ENCODE measurements around the gene TUBGCP6. TPM values are rescaled to one million over a fixed set of nuclear protein-coding genes. Genes with fewer than 3 reads are reported as not detected.

TUBGCP6 gene
- total RNA-seq, 4 donors from 2014 or later, result 19.1 to 52.2 (median 40.7) TPM

DNA sequence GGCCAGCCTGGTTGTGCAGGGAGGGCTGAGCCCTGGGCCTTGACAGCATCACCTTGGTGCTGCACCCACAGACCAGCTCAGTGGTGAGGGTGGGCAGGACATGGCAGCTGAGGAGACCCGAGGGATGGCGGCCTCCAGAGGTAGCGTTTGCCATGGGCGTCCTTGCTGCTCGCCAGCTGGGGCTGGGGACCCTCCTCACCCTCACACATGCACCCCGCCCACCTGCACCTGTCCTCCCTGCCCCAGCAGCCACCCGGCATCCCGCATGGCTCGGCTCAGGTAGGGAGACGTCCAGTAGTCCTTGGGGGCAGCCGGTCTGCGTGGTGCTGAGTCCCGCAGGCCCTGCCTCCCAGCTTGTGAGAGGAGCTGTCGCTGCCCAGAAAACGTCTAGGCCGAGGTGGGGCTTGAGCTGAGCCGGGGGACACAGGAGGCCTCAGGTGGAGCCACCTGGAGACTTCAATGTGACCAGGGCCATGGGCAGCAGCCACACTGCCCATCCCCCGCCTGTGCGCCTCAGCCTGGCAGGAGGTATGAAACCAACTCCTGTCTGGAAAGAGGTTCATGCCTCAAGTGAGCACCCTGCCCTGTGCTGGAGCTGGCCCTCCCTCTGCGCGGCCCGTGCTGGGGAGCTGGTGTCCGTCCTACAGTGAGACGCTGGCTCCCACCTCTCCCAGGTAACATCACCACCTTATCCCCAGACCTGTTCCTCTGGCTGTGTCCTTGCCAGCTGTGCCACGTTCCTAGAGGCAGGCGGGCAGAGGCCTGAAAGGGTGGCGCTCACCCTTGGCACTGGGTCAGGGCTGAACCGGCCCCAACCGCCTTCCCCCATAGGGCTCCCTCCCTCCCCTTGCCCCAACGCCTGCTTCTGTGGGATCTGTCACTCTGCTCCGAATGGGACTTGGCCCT, 62.4 kb downstream of the TUBGCP6 start:
- Histone ChIP-seq H3K36me3 (no peaks in the 10 kb centered on the region), H3K27me3 (no peaks in the 10 kb centered on the region), H3K9me3 (no peaks in the 10 kb centered on the region), H3K27ac (no peak overlapping the region), H3K4me3 (no peak overlapping the region), H3K4me1 (peaks cover 0 to 15% of the 10 kb centered on the region in 2 donors)
- no peak for DNase-seq
- intact Hi-C loops (cut with DNase I; ENCODE audit: low total_unique reads), result no loop called here
- TF ChIP-seq, protein P1, sequence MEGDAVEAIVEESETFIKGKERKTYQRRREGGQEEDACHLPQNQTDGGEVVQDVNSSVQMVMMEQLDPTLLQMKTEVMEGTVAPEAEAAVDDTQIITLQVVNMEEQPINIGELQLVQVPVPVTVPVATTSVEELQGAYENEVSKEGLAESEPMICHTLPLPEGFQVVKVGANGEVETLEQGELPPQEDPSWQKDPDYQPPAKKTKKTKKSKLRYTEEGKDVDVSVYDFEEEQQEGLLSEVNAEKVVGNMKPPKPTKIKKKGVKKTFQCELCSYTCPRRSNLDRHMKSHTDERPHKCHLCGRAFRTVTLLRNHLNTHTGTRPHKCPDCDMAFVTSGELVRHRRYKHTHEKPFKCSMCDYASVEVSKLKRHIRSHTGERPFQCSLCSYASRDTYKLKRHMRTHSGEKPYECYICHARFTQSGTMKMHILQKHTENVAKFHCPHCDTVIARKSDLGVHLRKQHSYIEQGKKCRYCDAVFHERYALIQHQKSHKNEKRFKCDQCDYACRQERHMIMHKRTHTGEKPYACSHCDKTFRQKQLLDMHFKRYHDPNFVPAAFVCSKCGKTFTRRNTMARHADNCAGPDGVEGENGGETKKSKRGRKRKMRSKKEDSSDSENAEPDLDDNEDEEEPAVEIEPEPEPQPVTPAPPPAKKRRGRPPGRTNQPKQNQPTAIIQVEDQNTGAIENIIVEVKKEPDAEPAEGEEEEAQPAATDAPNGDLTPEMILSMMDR (IDR thresholded peaks at IDR 0.05), result no peak
- no peak for TF ChIP-seq POLR2A (IDR thresholded peaks at IDR 0.05)

DNA sequence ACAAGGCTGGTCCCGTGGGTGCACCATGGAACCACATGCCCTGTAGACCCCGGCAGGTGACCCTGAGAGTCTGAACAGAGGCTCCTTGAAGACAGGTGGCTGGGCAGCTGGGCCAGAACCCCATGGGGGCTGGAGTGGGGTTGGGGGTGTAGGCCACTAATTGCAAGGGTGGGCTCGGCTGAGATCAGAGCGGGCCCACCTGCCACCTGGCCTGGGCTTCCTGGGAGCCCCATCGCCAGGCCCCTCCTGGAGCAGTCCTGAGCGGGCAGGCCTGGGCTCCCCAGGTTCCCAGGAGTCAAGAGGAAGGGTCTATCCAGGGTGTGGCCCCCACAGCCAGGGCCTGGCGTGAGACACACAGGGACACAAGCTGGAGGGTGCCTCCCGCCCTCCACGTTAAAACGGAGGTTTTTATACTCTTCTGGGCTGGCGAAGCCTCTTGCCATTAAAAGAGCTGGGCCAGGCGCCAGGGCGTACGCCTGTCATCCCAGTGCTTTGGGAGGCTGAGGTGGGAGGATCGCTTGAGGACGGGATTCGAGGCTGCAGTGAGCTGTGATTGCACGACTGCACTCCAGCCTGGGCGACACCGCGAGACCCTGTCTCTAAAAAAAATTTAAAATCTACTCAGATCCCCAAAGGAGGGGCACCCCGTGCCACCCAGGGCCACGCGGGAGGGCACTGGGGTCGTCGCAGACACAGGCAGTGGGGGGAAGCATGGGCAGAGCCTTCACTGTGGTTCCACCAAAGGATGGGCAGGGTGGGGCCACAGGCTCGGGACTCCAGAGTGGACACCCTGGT, 63.9 kb downstream of the TUBGCP6 start:
- no peak overlapping the region for H3K27ac ChIP-seq
- TF ChIP-seq POLR2A (IDR thresholded peaks at IDR 0.05), result no peak
- H3K9me3 ChIP-seq, result no peaks in the 10 kb centered on the region
- no peaks in the 10 kb centered on the region for H3K27me3 ChIP-seq
- H3K4me3 ChIP-seq, result no peak overlapping the region
- peak in 1 of 2 donors; percentile 11 for DNase-seq
- H3K4me1 ChIP-seq, result peaks cover 0 to 9% of the 10 kb centered on the region in 2 donors
- H3K36me3 ChIP-seq, result no peaks in the 10 kb centered on the region
- intact Hi-C loops (cut with DNase I; ENCODE audit: low total_unique reads), result no loop called here

DNA sequence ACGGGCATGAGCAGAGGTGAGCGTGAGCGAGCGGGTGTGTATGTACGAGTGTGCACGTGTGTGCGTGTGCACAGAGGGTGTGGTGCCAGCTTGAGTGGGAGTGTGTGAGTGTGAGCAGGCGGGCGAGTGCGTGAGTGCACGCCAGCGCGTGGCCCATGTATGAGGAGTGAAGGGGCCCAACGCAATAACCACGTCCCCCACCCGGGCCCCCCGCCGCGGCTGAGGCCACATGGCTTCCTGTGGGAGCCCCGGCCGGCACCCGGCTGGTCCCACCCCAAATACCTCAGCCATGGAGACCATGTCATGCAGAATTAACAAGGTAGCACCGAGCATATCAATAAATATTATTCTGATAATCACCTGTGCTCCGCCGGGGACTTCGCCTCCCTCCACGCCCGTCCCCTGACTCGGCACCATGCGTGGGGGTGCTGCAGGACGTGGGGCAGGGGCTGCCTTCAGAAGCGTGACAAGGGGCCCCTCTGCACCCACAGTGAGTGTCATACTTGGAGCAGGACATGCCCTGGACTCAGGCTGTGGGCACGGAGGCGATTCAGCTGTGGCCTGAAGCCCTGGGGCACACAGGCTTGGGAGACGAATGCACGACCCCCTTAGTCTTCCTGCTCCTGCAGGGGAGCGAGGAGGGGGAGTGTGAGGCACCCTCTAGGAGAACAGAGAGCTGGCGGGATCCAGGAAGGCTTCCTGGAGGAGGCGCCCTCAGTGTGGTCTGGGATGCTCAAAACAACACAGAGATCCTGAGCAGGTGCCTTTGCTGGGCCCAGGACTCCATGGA, 64.7 kb downstream of the TUBGCP6 start:
- Histone ChIP-seq H3K36me3 (no peaks in the 10 kb centered on the region), H3K27ac (no peak overlapping the region), H3K4me3 (no peak overlapping the region), H3K9me3 (no peaks in the 10 kb centered on the region), H3K27me3 (no peaks in the 10 kb centered on the region), H3K4me1 (peaks cover 0 to 5% of the 10 kb centered on the region in 2 donors)
- intact Hi-C loops (cut with DNase I; ENCODE audit: low total_unique reads), result no loop called here
- DNase-seq, result no peak
- no peak for TF ChIP-seq POLR2A (IDR thresholded peaks at IDR 0.05)
- TF ChIP-seq, protein P1 (IDR thresholded peaks at IDR 0.05), result no peak

DNA sequence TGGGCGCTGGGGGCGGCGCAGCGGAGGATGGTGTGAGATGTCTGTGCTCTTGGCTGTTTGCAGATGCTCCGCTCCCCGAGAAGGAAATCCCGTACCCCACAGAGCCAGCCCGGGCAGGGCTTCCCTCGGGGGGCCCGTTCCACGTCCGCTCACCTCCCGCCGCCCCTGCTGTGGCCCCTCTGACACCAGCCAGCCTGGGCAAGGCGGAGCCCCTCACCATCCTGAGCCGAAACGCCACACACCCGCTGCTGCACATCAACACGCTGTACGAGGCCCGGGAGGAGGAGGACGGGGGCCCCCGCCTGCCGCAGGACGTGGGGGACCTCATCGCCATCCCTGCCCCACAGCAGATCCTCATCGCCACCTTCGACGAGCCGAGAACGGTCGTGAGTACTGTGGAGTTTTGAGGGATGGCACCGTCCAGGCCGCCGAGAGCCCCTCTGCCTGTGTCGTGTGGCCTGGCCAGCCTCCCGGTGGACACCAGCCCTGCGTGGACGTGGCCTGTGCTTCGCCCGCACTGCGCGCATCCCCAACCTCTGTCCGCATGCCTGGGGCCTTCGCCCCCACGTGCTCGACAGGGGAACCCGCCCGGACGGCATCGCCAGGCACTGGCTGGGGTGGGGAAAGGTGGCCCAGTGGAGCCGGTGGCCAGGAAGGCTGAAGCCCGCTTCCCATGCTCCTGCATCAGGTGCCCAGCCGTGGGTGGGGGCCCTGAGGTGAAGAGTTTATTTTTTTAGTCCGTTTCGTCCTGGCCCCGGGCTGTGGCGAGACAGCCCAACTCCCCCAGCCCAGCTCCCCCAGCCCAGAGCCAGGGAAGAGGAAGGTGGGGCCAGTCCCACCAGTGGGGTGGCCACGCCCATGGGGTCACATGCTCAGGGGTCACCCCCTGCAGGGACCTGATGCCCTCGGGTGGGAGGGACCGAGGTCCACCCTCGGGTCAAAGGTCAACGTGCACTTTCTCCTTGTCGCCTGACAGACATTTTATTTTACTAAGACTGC, 65.7 kb downstream of the TUBGCP6 start:
- no peaks in the 10 kb centered on the region for H3K27me3 ChIP-seq
- DNase-seq, result no peak
- no peaks in the 10 kb centered on the region for H3K9me3 ChIP-seq
- no peak for TF ChIP-seq POLR2A (IDR thresholded peaks at IDR 0.05)
- TF ChIP-seq, protein P1 (IDR thresholded peaks at IDR 0.05), result no peak
- H3K4me1 ChIP-seq, result no peaks in the 10 kb centered on the region
- no peak overlapping the region for H3K27ac ChIP-seq
- H3K4me3 ChIP-seq, result no peak overlapping the region
- no peaks in the 10 kb centered on the region for H3K36me3 ChIP-seq
- intact Hi-C loops (cut with DNase I; ENCODE audit: low total_unique reads), result no loop called here
